ENCODE measurements around the gene IL22.

The IL22 gene

DNA sequence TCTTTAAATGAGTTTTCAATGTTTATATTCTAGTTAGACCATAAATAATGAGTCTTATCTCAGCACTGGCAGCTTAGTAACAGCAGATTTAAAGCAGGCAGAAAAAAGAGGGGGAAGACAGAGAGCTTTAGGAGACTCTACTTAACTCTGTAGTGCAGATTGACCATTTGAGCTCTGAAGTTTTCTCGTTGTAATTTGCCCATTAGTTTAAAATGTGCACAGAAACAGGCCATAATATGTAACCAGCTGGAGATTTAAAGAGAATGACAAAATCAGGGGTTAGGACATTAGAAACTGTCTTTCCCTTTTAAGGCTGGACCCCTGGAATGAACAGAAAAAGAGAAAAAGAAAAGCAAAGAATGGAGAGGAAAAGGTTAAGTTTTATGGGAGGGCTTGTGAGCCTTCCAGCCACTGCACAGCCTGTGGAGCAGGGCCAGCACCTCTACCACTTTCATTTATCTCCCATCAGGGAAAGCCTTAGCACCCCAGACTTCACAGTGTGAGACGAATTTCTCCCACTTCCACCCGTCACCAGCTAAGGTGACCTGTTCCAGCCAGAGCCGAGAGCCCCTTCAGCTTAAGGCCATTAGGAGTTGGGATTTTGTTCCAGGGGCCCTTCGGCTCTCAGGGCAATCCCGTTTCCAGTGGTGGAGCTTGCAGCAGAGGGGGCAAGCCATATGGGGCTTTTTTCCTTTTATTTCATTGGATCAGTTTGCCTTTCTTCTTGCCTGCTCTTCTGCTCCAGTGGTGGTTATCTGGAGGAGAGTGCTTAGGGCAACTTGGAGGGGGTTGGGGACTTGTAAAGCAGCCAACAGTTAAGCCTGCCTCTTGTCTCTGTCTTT, 8.0 kb downstream of the IL22 start:
- H3K27me3 ChIP-seq (ENCODE audit: control insufficient read depth, insufficient read depth, low read length), result no peaks in the 10 kb centered on the region
- H3K9me3 ChIP-seq (ENCODE audit: control insufficient read depth, insufficient read depth, low read length), result no peaks in the 10 kb centered on the region
- no peak for DNase-seq (ENCODE audit: low read depth, low spot score)
- no CpG with 5 or more reads among the region's 6 CpGs for WGBS (ENCODE audit: insufficient coverage, insufficient read length)
- no peaks in the 10 kb centered on the region for H3K36me3 ChIP-seq (ENCODE audit: control insufficient read depth, insufficient read depth, low read length)
- no peaks in the 10 kb centered on the region for H3K4me1 ChIP-seq (ENCODE audit: control insufficient read depth, insufficient read depth, low read length)
- H3K4me3 ChIP-seq (ENCODE audit: low read length), result no peak overlapping the region
- H3K27ac ChIP-seq (ENCODE audit: low read length), result no peak overlapping the region

DNA sequence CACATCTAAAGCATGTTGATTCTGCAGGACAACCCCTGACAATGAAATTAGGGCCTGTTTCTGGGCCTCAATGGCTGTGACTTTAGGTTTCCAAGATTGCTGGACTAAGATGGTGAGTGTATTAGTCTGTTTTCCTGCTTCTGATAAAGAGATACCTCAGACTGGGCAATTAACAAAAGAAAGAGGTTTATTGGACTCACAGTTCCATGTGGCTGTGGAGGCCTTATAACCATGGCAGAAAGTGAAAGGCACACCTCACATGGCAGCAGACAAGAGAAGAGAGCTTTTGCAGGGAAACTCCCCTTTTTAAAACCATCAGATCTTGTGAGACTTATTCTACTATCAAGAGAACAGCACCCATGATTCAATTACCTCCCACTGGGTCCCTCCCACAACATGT, 10.6 kb downstream of the IL22 start:
- Histone ChIP-seq H3K36me3 (ENCODE audit: control insufficient read depth, insufficient read depth, low read length) (no peaks in the 10 kb centered on the region), H3K4me3 (ENCODE audit: low read length) (no peak overlapping the region), H3K27ac (ENCODE audit: low read length) (no peak overlapping the region), H3K27me3 (ENCODE audit: control insufficient read depth, insufficient read depth, low read length) (no peaks in the 10 kb centered on the region), H3K9me3 (ENCODE audit: control insufficient read depth, insufficient read depth, low read length) (no peaks in the 10 kb centered on the region), H3K4me1 (ENCODE audit: control insufficient read depth, insufficient read depth, low read length) (no peaks in the 10 kb centered on the region)
- DNase-seq (ENCODE audit: low read depth, low spot score), result no peak

DNA sequence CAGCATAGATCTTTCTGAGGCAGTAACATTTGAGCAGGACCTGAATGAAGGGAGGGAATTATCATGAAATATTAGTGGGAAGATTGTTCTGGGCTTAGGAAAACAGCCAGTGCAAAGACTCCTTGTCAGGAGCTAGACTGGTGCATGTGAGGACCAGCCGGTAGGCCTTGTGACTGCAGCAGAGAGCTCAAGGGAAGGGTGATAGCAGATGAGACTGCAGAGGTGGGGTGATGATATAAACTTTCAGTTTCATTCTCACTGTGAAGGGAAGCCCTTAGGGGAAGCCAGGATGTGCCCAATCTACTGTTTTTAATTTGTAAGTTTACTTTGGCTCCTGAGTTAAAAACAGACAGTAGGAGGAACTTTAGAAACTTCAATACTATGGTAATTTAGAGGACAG, 12.4 kb downstream of the IL22 start:
- Histone ChIP-seq H3K4me3 (ENCODE audit: low read length) (no peak overlapping the region), H3K9me3 (ENCODE audit: control insufficient read depth, insufficient read depth, low read length) (no peaks in the 10 kb centered on the region), H3K36me3 (ENCODE audit: control insufficient read depth, insufficient read depth, low read length) (no peaks in the 10 kb centered on the region), H3K27ac (ENCODE audit: low read length) (no peak overlapping the region), H3K4me1 (ENCODE audit: control insufficient read depth, insufficient read depth, low read length) (no peaks in the 10 kb centered on the region), H3K27me3 (ENCODE audit: control insufficient read depth, insufficient read depth, low read length) (no peaks in the 10 kb centered on the region)
- WGBS (ENCODE audit: insufficient coverage, insufficient read length), result no CpG with 5 or more reads among the region's 1 CpG
- DNase-seq (ENCODE audit: low read depth, low spot score), result no peak

DNA sequence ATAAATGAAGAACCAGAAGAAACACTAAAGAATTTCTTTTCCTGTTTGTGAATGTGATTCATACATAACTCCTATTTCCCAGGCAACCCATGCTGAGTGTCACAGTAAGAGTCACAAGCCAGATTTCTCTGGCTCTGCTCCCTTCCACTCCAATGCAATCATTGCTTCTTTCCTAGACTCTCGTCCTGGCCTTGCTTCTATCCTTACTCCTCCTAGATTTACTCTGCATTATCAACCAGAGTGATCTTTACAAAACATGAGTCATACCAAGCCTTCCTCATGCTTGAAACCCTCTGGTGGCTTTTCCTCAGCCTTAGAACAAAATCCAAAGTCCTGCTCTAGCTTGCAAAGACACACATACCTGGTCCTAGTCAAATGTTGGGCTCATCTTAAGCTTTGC, 13.3 kb downstream of the IL22 start:
- no peak overlapping the region for H3K27ac ChIP-seq (ENCODE audit: low read length)

DNA sequence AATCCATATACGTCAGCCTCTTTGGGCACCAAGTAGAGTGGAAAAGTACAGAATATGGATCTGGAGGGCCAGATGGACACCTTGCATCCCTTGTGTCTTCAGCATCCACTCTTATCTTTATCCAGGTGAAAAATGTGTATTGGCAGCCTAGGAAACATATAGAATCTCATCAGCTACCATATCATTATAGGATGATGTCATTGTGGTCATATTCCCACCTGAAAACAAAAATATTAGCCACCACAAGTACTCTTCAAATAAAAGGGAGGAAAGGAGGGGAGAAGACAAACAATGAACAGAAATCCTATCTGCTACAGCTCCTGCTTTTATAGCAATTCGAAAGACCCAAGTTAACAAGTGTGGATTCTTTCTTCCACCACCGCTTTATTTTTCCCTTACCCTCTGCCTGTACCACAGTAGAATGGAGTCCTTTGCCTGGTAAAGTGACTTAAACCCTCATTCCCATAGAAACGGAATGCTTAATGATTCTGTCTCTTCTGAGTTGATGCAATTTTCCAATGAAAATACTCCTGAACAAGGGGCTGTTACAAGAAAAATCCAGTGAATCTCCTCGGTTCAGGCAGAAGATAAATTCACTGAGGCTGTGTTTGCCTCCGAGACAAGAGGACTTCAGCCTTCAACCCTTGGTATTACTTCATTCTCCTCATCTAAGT, 14.0 kb downstream of the IL22 start:
- Histone ChIP-seq H3K9me3 (ENCODE audit: control insufficient read depth, insufficient read depth, low read length) (no peaks in the 10 kb centered on the region), H3K27ac (ENCODE audit: low read length) (no peak overlapping the region), H3K27me3 (ENCODE audit: control insufficient read depth, insufficient read depth, low read length) (no peaks in the 10 kb centered on the region), H3K4me1 (ENCODE audit: control insufficient read depth, insufficient read depth, low read length) (no peaks in the 10 kb centered on the region), H3K4me3 (ENCODE audit: low read length) (no peak overlapping the region), H3K36me3 (ENCODE audit: control insufficient read depth, insufficient read depth, low read length) (no peaks in the 10 kb centered on the region)
- no peak for DNase-seq (ENCODE audit: low read depth, low spot score)
- no CpG with 5 or more reads among the region's 6 CpGs for WGBS (ENCODE audit: insufficient coverage, insufficient read length)

More for the DNA sequence above, 13.3 kb downstream of the IL22 start:
- DNase-seq (ENCODE audit: low read depth, low spot score), result no peak
- WGBS (ENCODE audit: insufficient coverage, insufficient read length), result no CpG with 5 or more reads among the region's 1 CpG
- no peaks in the 10 kb centered on the region for H3K9me3 ChIP-seq (ENCODE audit: control insufficient read depth, insufficient read depth, low read length)
- H3K36me3 ChIP-seq (ENCODE audit: control insufficient read depth, insufficient read depth, low read length), result no peaks in the 10 kb centered on the region
- H3K4me3 ChIP-seq (ENCODE audit: low read length), result no peak overlapping the region
- H3K4me1 ChIP-seq (ENCODE audit: control insufficient read depth, insufficient read depth, low read length), result no peaks in the 10 kb centered on the region
- no peaks in the 10 kb centered on the region for H3K27me3 ChIP-seq (ENCODE audit: control insufficient read depth, insufficient read depth, low read length)

DNA sequence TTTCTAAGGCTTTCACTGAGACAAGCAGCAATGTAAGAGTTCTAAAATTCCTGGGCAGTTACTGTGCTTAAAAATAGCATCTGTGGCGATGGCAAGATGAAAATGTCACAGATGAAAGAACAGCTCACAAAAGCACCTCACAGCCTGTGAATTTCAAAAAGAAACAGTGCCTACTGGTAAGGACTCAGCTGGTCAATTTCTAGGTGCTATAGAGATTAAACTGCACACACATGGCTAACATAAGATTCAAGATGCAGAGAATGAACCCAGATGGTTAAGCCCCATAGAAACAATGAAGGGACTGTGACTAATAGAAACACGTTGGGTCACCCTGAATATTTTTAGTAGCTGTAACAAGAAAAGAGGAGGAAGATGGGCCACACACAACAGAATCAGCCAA, 15.8 kb downstream of the IL22 start:
- H3K4me1 ChIP-seq (ENCODE audit: control insufficient read depth, insufficient read depth, low read length), result no peaks in the 10 kb centered on the region
- DNase-seq (ENCODE audit: low read depth, low spot score), result no peak
- no CpG with 5 or more reads among the region's 2 CpGs for WGBS (ENCODE audit: insufficient coverage, insufficient read length)
- no peaks in the 10 kb centered on the region for H3K36me3 ChIP-seq (ENCODE audit: control insufficient read depth, insufficient read depth, low read length)
- H3K4me3 ChIP-seq (ENCODE audit: low read length), result no peak overlapping the region
- no peaks in the 10 kb centered on the region for H3K9me3 ChIP-seq (ENCODE audit: control insufficient read depth, insufficient read depth, low read length)
- no peak overlapping the region for H3K27ac ChIP-seq (ENCODE audit: low read length)
- no peaks in the 10 kb centered on the region for H3K27me3 ChIP-seq (ENCODE audit: control insufficient read depth, insufficient read depth, low read length)

DNA sequence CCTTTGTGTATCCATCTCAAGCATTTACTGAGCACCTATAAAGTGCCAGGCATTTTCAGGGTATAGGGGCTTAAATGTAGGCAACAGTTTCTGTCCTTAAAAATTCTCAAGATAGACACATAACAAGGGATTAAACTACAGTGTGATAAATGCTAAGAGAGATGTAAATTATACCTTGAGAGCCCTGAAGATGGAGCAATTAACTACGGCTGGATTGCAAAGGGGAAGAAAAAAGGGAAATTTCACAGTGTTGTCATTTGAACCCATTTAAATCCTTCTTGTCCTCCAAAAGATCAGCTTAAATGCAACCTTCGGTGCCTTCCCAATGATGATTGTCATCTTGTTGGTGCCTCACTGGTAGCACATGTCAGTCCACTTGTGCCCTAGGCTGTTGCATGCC, 16.3 kb downstream of the IL22 start:
- H3K4me1 ChIP-seq (ENCODE audit: control insufficient read depth, insufficient read depth, low read length), result no peaks in the 10 kb centered on the region
- no CpG with 5 or more reads among the region's 2 CpGs for WGBS (ENCODE audit: insufficient coverage, insufficient read length)
- H3K36me3 ChIP-seq (ENCODE audit: control insufficient read depth, insufficient read depth, low read length), result no peaks in the 10 kb centered on the region
- H3K4me3 ChIP-seq (ENCODE audit: low read length), result no peak overlapping the region
- no peak for DNase-seq (ENCODE audit: low read depth, low spot score)
- no peaks in the 10 kb centered on the region for H3K27me3 ChIP-seq (ENCODE audit: control insufficient read depth, insufficient read depth, low read length)
- no peaks in the 10 kb centered on the region for H3K9me3 ChIP-seq (ENCODE audit: control insufficient read depth, insufficient read depth, low read length)
- no peak overlapping the region for H3K27ac ChIP-seq (ENCODE audit: low read length)

DNA sequence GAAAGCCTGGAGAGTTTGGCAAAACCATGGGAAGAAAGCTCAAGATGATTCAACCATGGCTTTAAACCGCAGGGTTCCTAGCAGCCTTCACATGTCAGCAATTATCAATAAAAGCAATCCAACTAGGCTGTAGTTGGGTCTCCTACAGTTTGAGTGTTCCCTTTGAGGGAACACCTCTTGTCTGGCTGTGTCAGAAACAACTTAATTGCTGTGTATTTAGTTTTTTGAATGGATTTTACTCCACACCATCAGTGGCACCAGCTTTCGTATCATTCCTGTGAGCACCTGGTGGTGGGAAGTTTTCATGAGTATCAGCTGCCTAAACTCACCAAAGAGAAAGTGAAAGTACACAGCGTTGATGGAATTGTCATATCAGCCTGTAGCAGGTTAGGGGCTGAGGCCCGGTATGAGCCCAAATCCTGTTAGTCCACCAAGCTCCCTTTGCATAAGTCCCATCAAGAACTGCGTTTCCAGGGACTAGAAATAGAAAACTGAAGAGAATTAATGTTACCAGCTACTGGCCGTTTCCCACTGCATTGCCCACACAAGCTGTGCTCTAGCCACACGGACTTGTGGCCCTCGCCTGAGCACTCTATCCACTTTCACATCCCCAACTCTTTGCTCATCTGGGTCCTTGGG, 16.9 kb downstream of the IL22 start:
- H3K4me3 ChIP-seq (ENCODE audit: low read length), result no peak overlapping the region
- no peak for DNase-seq (ENCODE audit: low read depth, low spot score)
- no CpG with 5 or more reads among the region's 8 CpGs for WGBS (ENCODE audit: insufficient coverage, insufficient read length)

DNA sequence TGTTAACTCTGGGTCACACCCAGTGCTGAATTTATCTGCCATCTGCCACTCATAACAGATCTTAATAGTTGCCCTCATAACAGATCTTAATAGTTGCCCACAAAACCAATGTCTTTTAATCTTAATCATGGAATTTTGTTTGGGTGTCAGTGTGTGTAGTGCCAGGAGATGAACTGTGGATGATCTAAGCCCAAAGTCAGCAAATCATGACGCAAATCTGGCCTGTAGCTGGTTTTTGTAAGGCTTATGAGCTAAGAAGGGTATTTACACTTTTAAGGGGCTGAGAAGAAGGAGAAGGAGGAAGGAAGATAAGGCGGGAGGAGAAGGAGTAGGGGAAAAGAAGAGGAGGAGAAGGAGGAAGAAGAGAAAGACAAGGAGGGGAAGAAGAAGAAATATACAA, 17.8 kb downstream of the IL22 start:
- Histone ChIP-seq H3K4me1 (ENCODE audit: control insufficient read depth, insufficient read depth, low read length) (no peaks in the 10 kb centered on the region), H3K27me3 (ENCODE audit: control insufficient read depth, insufficient read depth, low read length) (no peaks in the 10 kb centered on the region), H3K9me3 (ENCODE audit: control insufficient read depth, insufficient read depth, low read length) (no peaks in the 10 kb centered on the region), H3K27ac (ENCODE audit: low read length) (no peak overlapping the region), H3K36me3 (ENCODE audit: control insufficient read depth, insufficient read depth, low read length) (no peaks in the 10 kb centered on the region), H3K4me3 (ENCODE audit: low read length) (no peak overlapping the region)
- whole genome bisulfite sequencing (ENCODE audit: insufficient coverage, insufficient read length), result 100% methylated on average over 1 of the region's 2 CpGs
- DNase-seq (ENCODE audit: low read depth, low spot score), result no peak

More for the DNA sequence above, 16.9 kb downstream of the IL22 start:
- Histone ChIP-seq H3K36me3 (ENCODE audit: control insufficient read depth, insufficient read depth, low read length) (no peaks in the 10 kb centered on the region), H3K9me3 (ENCODE audit: control insufficient read depth, insufficient read depth, low read length) (no peaks in the 10 kb centered on the region), H3K4me1 (ENCODE audit: control insufficient read depth, insufficient read depth, low read length) (no peaks in the 10 kb centered on the region), H3K27me3 (ENCODE audit: control insufficient read depth, insufficient read depth, low read length) (no peaks in the 10 kb centered on the region), H3K27ac (ENCODE audit: low read length) (no peak overlapping the region)

DNA sequence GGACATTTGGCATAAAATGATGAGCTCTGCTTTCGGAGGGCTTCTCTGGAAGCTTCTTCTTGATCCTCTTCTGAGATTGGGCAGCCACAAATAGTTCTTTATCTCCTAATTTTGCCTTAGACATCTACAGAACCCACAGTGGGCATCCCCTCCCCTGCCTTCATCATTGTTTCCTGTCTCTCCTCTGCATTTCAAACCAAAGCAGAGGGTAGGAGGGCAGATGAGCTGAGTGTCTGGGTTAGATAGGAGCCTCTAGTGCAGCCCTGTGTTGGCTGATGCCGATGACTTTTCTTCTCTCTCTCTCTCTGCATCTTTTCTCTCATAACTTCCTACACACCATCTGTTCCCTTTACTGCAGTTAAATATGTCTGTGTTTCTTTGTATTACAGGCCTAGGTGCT, 19.3 kb downstream of the IL22 start:
- Histone ChIP-seq H3K4me1 (ENCODE audit: control insufficient read depth, insufficient read depth, low read length) (no peaks in the 10 kb centered on the region), H3K9me3 (ENCODE audit: control insufficient read depth, insufficient read depth, low read length) (no peaks in the 10 kb centered on the region), H3K36me3 (ENCODE audit: control insufficient read depth, insufficient read depth, low read length) (no peaks in the 10 kb centered on the region), H3K27me3 (ENCODE audit: control insufficient read depth, insufficient read depth, low read length) (no peaks in the 10 kb centered on the region), H3K4me3 (ENCODE audit: low read length) (no peak overlapping the region), H3K27ac (ENCODE audit: low read length) (no peak overlapping the region)
- WGBS (ENCODE audit: insufficient coverage, insufficient read length), result no CpG with 5 or more reads among the region's 2 CpGs
- no peak for DNase-seq (ENCODE audit: low read depth, low spot score)
